SHP77 (cell line): ENCODE measurements around the gene ONECUT2.
"Not testable (repeated sequence)": the region's sequence is repeated elsewhere in the genome, so short reads cannot be mapped to it uniquely, and the experiment has no call there.

Experiments
- DNase-seq, 2 experiments: peaks; one replicate each; lab custom pipeline; 2025; lab: John Stamatoyannopoulos, UW

ONECUT2 gene

DNA sequence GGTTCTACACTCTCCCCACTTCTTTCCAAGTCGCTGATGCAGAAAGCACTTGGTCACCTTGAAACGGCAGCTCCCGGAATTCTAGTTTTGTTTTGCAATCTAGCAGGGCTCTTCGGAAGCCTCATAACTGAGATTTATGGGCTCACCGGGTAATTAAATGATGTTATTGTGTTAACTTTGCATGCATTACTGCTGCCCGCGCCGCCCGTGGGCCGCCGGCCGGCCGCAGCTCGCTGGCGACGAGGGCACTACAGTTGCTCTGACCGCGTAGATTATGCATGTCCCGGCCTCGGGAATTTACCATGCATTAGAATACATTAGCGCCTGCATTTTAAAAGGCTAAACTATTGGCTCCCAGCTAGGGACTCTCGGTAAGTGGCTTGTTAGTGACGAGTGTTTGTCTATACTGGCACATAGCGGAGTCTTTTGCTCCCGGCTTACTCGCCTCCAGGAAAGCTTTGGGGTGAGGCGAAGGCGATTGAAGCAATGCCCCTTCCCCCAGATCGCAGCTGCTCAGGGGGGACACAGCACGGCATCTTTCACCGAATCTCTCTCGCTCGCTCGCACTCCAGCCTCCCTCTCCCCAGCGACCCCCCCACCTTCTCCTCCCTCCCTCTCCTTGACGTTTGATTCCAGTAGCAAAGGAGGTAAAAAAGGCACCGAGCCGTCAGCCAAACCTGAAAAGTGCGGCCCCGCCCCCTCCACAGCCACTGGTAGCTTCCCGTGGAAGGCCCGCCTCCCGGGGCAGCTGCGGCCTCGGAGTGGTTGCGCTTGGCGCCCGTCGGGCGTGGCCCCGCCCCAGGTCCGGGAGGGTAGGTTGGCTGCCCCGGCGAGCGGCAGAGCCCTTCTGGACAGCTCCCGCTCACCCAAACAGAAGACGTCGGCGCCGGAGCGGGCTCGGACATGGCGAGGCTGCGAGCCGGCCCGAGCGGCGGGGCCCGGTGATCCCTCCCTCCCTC is at the start of gene ONECUT2:
Gene ONECUT2, plus strand, starts transcription at position 839 of the 959 bp plus-strand sequence. CDS start 343 bp downstream, outside the sequence.
- peak; percentile 97 to 99 for DNase-seq

DNA sequence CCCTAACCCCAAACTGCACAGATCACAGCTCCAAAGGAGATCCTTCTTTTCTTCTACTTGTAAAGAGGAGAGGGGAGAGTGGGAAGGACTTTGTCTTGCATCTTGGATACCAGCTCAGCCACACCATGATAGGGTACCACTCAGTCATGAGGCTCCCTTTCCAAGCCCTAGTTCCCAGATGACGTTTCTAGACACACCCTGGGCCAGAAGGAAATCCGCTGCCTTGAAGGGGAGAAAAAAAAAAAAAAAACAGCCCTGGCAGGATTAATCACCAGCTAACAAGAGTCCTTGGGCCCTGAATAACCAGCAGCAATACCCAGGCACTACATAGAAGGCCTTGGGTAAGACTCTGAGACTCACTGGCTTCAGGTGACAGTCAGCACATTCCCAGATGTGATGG is 45.9 kb upstream of the ONECUT2 start:
- DNase-seq = no peak

GRCh38 chr18:57390044-57390443 is 45.1 kb upstream of the ONECUT2 start:
- peak in 1 of 2 experiments; percentile 4 for DNase-seq

GRCh38 chr18:57394749-57395148 is 40.4 kb upstream of the ONECUT2 start:
- DNase-seq = not testable (repeated sequence)

- DNase-seq = not testable (repeated sequence)
These were observed 38.3 kb upstream of the ONECUT2 start for GRCh38 chr18:57396831-57397230.

DNA sequence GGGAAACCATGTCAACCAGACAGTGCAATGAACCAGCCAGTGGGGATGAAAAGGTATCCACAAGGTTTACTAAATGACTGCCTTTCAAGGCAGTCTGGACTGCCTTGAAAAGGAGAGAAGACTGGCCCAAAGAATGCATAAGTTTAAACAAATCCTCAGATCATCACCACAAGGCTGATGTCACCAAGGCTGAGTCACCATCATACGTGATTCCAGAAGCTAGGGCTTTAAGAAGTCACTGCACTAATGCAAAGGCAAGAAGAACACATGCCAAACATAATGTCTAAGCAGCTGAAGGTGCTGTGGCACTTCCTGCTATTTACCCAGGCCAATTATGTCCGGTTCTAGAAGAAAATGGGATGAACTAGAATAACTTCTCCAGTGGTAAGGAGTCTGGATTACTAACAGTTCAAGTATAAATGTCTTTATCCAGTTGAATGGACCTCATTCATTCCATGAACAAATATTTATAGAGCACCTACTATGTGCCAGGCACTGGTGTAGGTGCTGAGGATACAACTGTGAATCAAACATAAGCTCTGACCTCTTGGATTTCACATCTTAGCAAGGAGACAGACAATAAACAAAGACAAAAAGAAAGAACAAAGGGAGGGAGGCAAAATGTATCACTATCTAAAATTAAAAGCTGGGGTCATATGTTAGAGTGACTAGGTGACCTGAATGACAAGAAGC is 37.6 kb upstream of the ONECUT2 start:
- peak in 1 of 2 experiments; percentile 5 for DNase-seq

GRCh38 chr18:57404345-57404744 is 30.8 kb upstream of the ONECUT2 start:
- peak; percentile 11 to 34 for DNase-seq

DNA sequence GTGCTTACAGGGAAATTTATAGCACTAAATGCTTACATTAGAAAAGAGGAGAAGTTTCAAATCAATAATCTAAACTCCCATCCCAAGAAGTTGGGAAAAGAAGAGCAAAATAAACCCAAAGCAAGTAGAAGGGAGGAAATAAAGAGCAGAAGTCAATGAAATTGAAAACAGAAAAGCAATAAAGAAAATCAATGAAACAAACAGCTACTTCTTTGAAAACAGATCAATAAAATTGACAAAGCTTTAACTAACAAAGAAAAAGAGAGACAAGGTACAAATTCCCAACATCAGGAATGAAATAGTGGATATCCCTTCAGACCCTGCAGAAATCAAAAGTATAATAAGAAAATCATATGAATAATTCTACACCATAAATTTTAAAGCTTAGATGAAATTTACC is 25.5 kb upstream of the ONECUT2 start:
- no peak for DNase-seq

DNA sequence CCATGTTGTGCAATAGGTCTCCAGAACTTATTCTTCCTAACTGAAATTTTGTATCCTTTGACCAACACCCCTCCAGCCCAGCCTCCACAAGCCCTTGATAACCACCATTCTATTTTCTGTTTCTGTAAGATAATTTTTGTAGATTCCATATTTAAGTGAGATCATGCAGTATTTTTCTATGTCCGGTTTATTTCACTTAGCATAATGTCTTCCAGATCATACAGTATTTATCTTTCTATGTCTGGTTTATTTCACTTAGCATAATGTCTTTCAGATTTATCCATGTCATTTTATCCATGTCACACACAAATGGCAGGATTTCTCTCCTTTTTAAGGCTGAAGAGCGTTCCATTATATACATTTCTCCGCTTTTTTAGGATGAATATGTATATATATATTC is 24.4 kb upstream of the ONECUT2 start:
- no peak for DNase-seq

- DNase-seq = no peak
These were observed 18.6 kb upstream of the ONECUT2 start for GRCh38 chr18:57416542-57416941.

DNA sequence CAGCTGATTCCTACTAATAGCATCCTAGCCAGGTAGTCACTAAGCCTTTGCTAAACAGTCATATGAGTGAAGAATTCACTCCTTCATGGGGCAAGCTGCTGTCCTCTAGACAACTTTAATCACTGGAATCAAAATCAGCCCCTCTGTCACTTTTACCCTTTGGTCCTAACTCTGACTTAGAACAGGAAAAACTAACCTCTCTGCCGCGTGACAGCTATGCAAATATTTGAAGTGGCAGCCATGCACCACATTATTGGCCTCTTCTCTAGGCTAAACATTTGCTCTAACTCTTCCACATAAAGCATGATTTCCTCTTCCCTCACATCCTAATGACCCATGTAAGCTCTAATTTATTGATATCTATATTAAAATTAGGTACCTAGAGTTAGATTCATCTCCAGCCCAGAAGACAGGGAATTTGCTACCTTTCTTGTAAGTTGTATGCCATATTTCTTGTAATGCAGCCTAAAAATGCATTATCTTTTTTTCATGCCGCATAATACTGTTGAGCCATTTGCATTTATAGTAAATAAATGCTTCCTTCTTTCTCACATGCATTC is 12.8 kb upstream of the ONECUT2 start:
- peak; percentile 57 to 58 for DNase-seq

DNA sequence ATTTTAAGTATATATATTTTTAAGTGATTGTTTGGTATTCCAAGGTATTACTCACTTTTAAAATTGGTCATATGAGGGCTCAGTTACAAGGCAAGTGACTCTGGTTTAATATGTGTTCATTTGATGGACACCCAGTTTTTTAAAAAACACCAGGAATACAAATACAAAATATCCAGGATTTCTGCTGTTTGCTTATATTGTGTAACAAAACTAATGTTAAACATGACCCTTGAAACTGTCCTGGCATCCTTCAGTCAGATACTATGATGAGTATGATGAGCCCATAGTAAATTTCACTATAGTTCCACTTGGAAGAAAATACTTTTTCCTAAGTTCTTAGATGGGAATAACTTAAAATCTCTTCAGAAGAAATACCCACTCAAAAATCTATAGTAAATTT is 11.4 kb upstream of the ONECUT2 start:
- no peak for DNase-seq

GRCh38 chr18:57425096-57425495 is 10.1 kb upstream of the ONECUT2 start:
- DNase-seq = no peak

GRCh38 chr18:57426187-57426586 is 9.0 kb upstream of the ONECUT2 start:
- no peak for DNase-seq

DNA sequence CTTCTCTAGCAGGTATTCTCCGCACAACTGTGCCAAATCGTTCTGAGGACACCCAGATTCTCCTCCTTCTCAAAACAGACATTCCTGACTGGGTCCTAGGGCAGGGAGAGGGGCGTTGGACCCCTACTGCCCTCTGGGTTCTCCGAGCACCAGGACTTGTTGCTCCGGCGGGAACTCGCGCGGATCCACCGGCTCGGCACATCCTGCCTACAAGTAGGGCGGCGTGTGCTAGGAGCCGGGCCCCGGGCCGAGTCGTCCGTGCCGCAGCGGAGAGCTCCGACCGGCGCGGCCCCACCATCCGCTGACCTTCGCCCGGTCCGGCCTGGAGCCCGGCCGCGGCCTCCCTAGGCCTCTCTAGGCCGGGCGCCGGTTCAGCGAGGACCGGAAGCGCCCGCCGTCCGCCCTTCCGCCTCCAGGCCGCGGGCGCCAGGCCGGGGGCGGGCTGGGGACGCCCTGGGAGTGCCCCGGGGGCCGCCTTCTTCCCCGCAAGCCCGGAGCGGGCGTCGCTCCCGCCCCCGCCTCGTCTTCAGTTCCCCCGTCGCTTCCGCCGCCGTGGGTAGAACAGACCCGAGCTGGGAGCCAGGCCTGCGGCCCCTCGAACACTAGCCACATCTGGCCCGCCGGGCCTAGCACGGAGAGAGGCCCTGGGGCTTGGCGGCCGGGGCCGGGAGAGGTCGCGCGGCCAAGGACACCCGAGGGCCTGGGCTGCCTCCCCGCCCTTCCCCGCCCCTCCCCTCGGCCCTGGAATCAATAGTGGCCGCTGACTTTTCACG is 7.6 kb upstream of the ONECUT2 start:
- no peak for DNase-seq

- DNase-seq = no peak
These were observed 6.7 kb upstream of the ONECUT2 start for GRCh38 chr18:57428221-57429150.

DNA sequence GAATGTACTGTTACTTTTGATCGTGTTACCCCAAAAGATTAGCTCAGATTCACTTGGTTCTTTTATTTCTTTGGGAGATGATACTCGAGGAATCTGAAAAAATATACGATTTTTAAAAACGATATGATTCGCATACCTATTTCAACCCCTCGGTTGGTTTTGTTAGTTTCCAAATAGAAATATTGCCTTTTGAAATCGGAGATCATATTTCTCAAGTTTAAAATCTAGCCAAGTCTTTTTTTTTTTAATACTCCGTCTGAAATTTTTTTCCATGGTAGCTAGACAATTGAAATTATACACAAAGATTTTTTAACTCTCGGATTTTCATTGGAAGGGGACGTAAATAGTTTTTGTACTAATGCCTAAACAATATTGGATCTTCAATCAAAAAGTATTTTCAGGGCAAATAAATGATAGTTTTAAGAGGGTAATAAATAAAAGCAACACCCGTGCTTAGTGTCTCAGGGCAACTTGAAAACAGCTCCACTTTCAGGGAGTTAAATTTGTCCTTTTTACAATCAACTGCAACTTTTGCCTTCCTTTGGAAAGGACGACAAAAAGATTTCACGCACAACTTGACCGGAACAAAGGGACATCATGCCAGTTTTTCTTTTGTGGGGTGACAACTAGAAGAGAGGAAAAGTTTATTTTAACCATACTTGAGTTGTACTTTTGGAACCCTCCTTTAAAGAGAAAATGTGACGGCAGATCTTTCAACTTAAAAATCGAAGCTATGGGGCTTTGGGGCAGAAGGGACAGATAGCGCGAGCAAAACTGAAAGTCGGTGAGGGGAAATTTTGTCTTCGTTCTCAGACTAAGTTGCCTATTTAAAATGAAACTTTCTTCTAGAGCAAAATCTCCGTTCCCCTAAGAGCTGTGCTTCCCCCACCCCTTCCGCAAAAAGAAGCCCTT is 5.8 kb upstream of the ONECUT2 start:
- DNase-seq = no peak

GRCh38 chr18:57430079-57431001 is 4.8 kb upstream of the ONECUT2 start:
- no peak for DNase-seq

DNA sequence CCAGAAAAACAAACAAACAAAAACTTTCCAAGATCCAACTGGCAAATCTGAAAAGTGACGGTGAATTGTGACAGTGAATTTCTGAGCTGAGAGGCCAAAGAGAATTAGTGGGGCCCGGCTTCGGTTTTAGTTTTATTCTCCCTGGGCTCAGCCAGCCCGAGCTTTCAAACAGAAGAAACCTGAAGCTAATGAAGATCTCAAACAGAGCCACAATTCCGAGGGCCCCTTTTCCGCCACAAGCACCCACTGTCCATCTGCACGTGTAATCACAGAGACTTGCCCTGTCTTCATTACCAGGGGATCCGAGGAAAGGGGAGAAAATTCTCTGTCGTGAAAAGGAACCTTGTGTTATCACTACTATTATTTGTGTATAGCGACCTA is 4.2 kb upstream of the ONECUT2 start:
- no peak for DNase-seq
